ENCODE data around the gene SAMD11. TPM values are rescaled to one million over a fixed set of nuclear protein-coding genes. Genes with fewer than 3 reads are reported as not detected.

The SAMD11 gene
- total RNA-seq, 2 experiments from 2014 or later: 0.06 TPM; not detected in 1

- DNase-seq (ENCODE audit: low spot score): no peak
- H3K27ac ChIP-seq (ENCODE audit: low read depth, low read length, poor library complexity, severe bottlenecking): no peak overlapping the region
- no peak overlapping the region for H2AFZ ChIP-seq (ENCODE audit: low read length)
- TF ChIP-seq CTCF (conservative IDR thresholded peaks at IDR 0.05; ENCODE audit: low read length) (no peak), EZH2phosphoT487 (IDR thresholded peaks at IDR 0.05; ENCODE audit: borderline replicate concordance, low read depth, low read length) (no peak)
- no peak overlapping the region for H3K4me2 ChIP-seq (ENCODE audit: low read length)
- H3K4me3 ChIP-seq (ENCODE audit: low read depth, low read length, poor library complexity, severe bottlenecking): no peak overlapping the region
- CTCF ChIA-PET (ENCODE audit: unreplicated experiment): no interaction called here
- POLR2A ChIA-PET: no interaction called here
- H3K9me2 ChIP-seq (ENCODE audit: insufficient read depth, low read length): no peaks in the 10 kb centered on the region
- no peaks in the 10 kb centered on the region for H3K36me3 ChIP-seq (ENCODE audit: insufficient read depth, low read length)
- no TSS peak for BruUV-seq (replicated peaks)
- no peaks in the 10 kb centered on the region for H3K4me1 ChIP-seq (ENCODE audit: insufficient read depth, low read length, poor library complexity, severe bottlenecking)
- H3K9me3 ChIP-seq (ENCODE audit: low read length): no peaks in the 10 kb centered on the region
- no peaks in the 10 kb centered on the region; the same call in 1 of the 2 replicates for H4K20me1 ChIP-seq (ENCODE audit: insufficient read depth, low read length)
- H3K79me2 ChIP-seq (ENCODE audit: insufficient read depth, low read depth, low read length): no peaks in the 10 kb centered on the region
- intact Hi-C loops (cut with micrococcal nuclease; ENCODE audit: unreplicated experiment): no loop called here
Observed at GRCh38 chr1:969260-969855, 45.6 kb downstream of the SAMD11 start.

DNA sequence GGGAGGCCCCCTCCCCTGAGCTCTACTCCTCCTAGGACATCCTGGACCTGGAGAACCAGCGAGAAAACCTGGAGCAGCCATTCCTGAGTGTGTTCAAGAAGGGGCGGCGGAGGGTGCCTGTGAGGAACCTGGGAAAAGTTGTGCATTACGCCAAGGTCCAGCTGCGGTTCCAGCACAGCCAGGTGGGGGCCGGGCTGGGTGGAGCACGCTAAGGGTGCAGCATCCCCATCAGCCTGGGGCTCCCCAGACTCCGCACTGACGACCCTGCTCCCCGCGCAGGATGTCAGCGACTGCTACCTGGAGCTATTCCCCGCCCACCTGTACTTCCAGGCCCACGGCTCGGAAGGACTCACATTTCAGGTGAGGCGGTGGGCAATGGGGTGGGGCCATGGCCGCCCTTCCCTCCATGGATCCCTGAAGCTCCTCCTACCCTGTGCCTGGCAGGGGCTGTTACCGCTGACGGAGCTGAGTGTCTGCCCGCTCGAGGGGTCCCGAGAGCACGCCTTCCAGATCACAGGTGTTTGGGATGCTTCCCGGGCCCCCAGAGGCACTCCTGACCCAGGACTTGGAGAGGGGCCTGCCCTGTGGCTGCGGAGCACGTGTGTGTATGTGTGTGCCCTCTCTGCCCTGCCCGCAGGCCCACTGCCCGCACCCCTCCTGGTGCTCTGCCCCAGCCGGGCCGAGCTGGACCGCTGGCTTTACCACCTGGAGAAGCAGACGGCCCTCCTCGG is 46.7 kb downstream of the SAMD11 start:
- H3K79me2 ChIP-seq (ENCODE audit: insufficient read depth, low read depth, low read length): no peaks in the 10 kb centered on the region
- no peaks in the 10 kb centered on the region for H3K9me2 ChIP-seq (ENCODE audit: insufficient read depth, low read length)
- CTCF ChIA-PET (ENCODE audit: unreplicated experiment): no interaction called here
- BruUV-seq (replicated peaks): no TSS peak
- POLR2A ChIA-PET: no interaction called here
- H3K9me3 ChIP-seq (ENCODE audit: low read length): no peaks in the 10 kb centered on the region
- H2AFZ ChIP-seq (ENCODE audit: low read length): no peak overlapping the region
- no peaks in the 10 kb centered on the region for H3K36me3 ChIP-seq (ENCODE audit: insufficient read depth, low read length)
- no peak for DNase-seq (ENCODE audit: low spot score)
- H4K20me1 ChIP-seq (ENCODE audit: insufficient read depth, low read length): no peaks in the 10 kb centered on the region; the same call in 1 of the 2 replicates
- no peak overlapping the region for H3K27ac ChIP-seq (ENCODE audit: low read depth, low read length, poor library complexity, severe bottlenecking)
- intact Hi-C loops (cut with micrococcal nuclease; ENCODE audit: unreplicated experiment): no loop called here
- no peaks in the 10 kb centered on the region for H3K4me1 ChIP-seq (ENCODE audit: insufficient read depth, low read length, poor library complexity, severe bottlenecking)
- no peak overlapping the region for H3K4me2 ChIP-seq (ENCODE audit: low read length)
- TF ChIP-seq EZH2phosphoT487 (IDR thresholded peaks at IDR 0.05; ENCODE audit: borderline replicate concordance, low read depth, low read length) (no peak), CTCF (conservative IDR thresholded peaks at IDR 0.05; ENCODE audit: low read length) (no peak)
- H3K4me3 ChIP-seq (ENCODE audit: low read depth, low read length, poor library complexity, severe bottlenecking): no peak overlapping the region

Measured in OCI-LY7 (cell line).